IgD-negative memory B cell (primary cell): ENCODE data around the gene NACC1. TPM values are rescaled to one million over a fixed set of nuclear protein-coding genes. Genes with fewer than 3 reads are reported as not detected.
"Not testable (repeated sequence)": the region's sequence is repeated elsewhere in the genome, so short reads cannot be mapped to it uniquely, and the experiment has no call there.

ENCODE experiments used
- H3K27ac Mint-ChIP-seq, 3 donors: one replicate each; pipeline ENCODE4 v1.8.0; 2020 to 2022; ENCODE audit warnings: mild to moderate bottlenecking in 3 of 3, mixed read lengths in 3 of 3, moderate library complexity in 1 of 3
- H3K27me3 Mint-ChIP-seq: one replicate; pipeline ENCODE4 v1.8.0; 2021; ENCODE audit warnings: mixed read lengths
- H3K36me3 Mint-ChIP-seq: one replicate; pipeline ENCODE4 v1.8.0; 2020; ENCODE audit warnings: mild to moderate bottlenecking, mixed read lengths
- H3K4me1 Mint-ChIP-seq, 3 donors: one replicate each; pipeline ENCODE4 v1.8.0; 2020 to 2022; ENCODE audit warnings: mixed read lengths in 3 of 3, mild to moderate bottlenecking in 1 of 3
- H3K4me3 Mint-ChIP-seq, 4 donors: one replicate each; pipeline ENCODE4 v1.8.0; 2020 to 2022; ENCODE audit warnings: mild to moderate bottlenecking in 4 of 4, mixed read lengths in 4 of 4, moderate library complexity in 3 of 4
- H3K9me3 Mint-ChIP-seq, 3 donors: one replicate each; pipeline ENCODE4 v1.8.0; 2020 to 2021; ENCODE audit warnings: mixed read lengths in 3 of 3, mild to moderate bottlenecking in 1 of 3
- polyA plus RNA-seq: library from polyadenylated mRNA; unstranded; fragments of 300-500 nt; fragmentation: Illumina TruSeq; gene quantifications from one replicate; pipeline ENCODE4 v1.2.3, GENCODE V29; 2021

NACC1 gene
- polyA plus RNA-seq, 1 donor from 2014 or later, result 2.7 TPM

- not testable (repeated sequence) for H3K9me3 Mint-ChIP-seq, H3K36me3 Mint-ChIP-seq, H3K4me3 Mint-ChIP-seq, H3K27me3 Mint-ChIP-seq, H3K27ac Mint-ChIP-seq
- H3K4me1 Mint-ChIP-seq, result peaks cover 7 to 20% (median 16%) of the 10 kb centered on the region in 3 donors
Observed at GRCh38 chr19:13185763-13186657, 67.9 kb downstream of the NACC1 start.

GRCh38 chr19:13186688-13187087 lies 68.6 kb downstream of the NACC1 start:
- H3K27ac Mint-ChIP-seq, H3K4me3 Mint-ChIP-seq, H3K27me3 Mint-ChIP-seq, H3K9me3 Mint-ChIP-seq, H3K36me3 Mint-ChIP-seq: not testable (repeated sequence)
- H3K4me1 Mint-ChIP-seq, result peaks cover 6 to 19% (median 15%) of the 10 kb centered on the region in 3 donors

GRCh38 chr19:13187419-13187818 lies 69.4 kb downstream of the NACC1 start:
- no peaks in the 10 kb centered on the region for H3K27me3 Mint-ChIP-seq

GRCh38 chr19:13189600-13189999 lies 71.5 kb downstream of the NACC1 start:
- peaks cover 0 to 21% (median 15%) of the 10 kb centered on the region in 3 donors for H3K4me1 Mint-ChIP-seq
- H3K4me3 Mint-ChIP-seq, result no peak overlapping the region
- peak overlapping the region in 1 of 3 donors; percentile 35 for H3K27ac Mint-ChIP-seq
- no peaks in the 10 kb centered on the region for H3K27me3 Mint-ChIP-seq
- no peaks in the 10 kb centered on the region for H3K9me3 Mint-ChIP-seq
- no peaks in the 10 kb centered on the region for H3K36me3 Mint-ChIP-seq

More at GRCh38 chr19:13187419-13187818, 69.4 kb downstream of the NACC1 start:
- H3K36me3 Mint-ChIP-seq, result no peaks in the 10 kb centered on the region
- H3K9me3 Mint-ChIP-seq, result no peaks in the 10 kb centered on the region
- peaks cover 0 to 13% (median 9%) of the 10 kb centered on the region in 3 donors for H3K4me1 Mint-ChIP-seq
- H3K27ac Mint-ChIP-seq, result no peak overlapping the region
- H3K4me3 Mint-ChIP-seq, result no peak overlapping the region

Other genes starting within 250 kb of the NACC1 start
- gene DNASE2, start 236.8 kb upstream of the NACC1 start, polyA plus RNA-seq, result 49.6 TPM
- gene KLF1, start 231.1 kb upstream of the NACC1 start, polyA plus RNA-seq, result not detected
- 13.5 TPM for gene GCDH, start 227.1 kb upstream of the NACC1 start, polyA plus RNA-seq
- not detected for gene SYCE2, start 199.0 kb upstream of the NACC1 start, polyA plus RNA-seq
- 56.8 TPM for gene FARSA, start 184.6 kb upstream of the NACC1 start, polyA plus RNA-seq
- gene CALR, start 179.7 kb upstream of the NACC1 start, polyA plus RNA-seq, result 158 TPM
- gene RAD23A, start 172.4 kb upstream of the NACC1 start, polyA plus RNA-seq, result 132 TPM
- gene GADD45GIP1, start 161.0 kb upstream of the NACC1 start, polyA plus RNA-seq, result 84.1 TPM
- gene DAND5, start 148.7 kb upstream of the NACC1 start, polyA plus RNA-seq, result not detected
- 0.09 TPM for gene NFIX, start 122.8 kb upstream of the NACC1 start, polyA plus RNA-seq
- 90.1 TPM for gene LYL1, start 15.4 kb upstream of the NACC1 start, polyA plus RNA-seq
- gene TRMT1, start 1.5 kb upstream of the NACC1 start, polyA plus RNA-seq, result 30.7 TPM
- 52.8 TPM for gene STX10, start 32.1 kb downstream of the NACC1 start, polyA plus RNA-seq
- 350 TPM for gene IER2, start 32.1 kb downstream of the NACC1 start, polyA plus RNA-seq